NCI-H146 (cell line): Measurements from ENCODE around the gene BTN3A1.
"Not testable (repeated sequence)": the region's sequence is repeated elsewhere in the genome, so short reads cannot be mapped to it uniquely, and the experiment has no call there.

ENCODE experiments used
- DNase-seq: peaks from one replicate; lab custom pipeline; 2025; lab: John Stamatoyannopoulos, UW

Gene BTN3A1

GRCh38 chr6:26441977-26442376, 39.9 kb downstream of the BTN3A1 start:
- no peak for DNase-seq

GRCh38 chr6:26445934-26446667, 44.0 kb downstream of the BTN3A1 start:
- no peak for DNase-seq

- no peak for DNase-seq
These were observed 45.2 kb downstream of the BTN3A1 start for GRCh38 chr6:26447257-26447656.

- DNase-seq, result no peak
These were observed 48.2 kb downstream of the BTN3A1 start for GRCh38 chr6:26450240-26450639.

- DNase-seq, result no peak
These were observed 50.7 kb downstream of the BTN3A1 start for GRCh38 chr6:26452631-26453235.

GRCh38 chr6:26454631-26455030, 52.6 kb downstream of the BTN3A1 start:
- DNase-seq, result no peak

DNA sequence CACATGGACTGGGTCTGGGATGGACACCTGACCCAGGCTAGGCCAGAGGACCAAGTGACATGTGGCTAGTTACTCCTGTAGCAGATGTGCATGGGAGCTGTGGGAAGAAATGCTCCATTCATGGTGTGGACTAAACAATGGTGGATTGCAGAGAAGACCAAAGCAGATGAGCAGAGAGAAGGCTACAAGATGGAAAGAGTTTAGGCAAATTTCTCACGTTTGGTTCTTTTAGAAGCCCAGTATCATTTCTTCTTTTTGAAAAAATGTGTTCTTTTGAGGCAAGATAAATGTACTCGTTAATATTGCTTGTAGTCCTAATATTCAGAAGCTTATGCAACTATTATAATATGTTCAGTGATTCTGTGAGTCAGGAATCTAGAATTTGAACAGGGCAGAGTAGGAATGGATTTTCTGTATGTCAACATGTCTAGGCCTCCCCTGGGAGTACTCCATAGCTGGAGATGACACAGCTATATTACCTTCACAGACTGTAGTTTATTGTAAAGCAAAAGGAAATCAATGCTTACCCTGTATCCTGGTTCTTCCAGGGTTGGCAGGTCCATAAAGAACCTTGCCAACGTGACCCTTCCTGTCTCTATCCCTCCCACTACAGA, 53.4 kb downstream of the BTN3A1 start:
- no peak for DNase-seq

GRCh38 chr6:26457264-26457805, 55.3 kb downstream of the BTN3A1 start:
- peak; percentile 40 for DNase-seq

DNA sequence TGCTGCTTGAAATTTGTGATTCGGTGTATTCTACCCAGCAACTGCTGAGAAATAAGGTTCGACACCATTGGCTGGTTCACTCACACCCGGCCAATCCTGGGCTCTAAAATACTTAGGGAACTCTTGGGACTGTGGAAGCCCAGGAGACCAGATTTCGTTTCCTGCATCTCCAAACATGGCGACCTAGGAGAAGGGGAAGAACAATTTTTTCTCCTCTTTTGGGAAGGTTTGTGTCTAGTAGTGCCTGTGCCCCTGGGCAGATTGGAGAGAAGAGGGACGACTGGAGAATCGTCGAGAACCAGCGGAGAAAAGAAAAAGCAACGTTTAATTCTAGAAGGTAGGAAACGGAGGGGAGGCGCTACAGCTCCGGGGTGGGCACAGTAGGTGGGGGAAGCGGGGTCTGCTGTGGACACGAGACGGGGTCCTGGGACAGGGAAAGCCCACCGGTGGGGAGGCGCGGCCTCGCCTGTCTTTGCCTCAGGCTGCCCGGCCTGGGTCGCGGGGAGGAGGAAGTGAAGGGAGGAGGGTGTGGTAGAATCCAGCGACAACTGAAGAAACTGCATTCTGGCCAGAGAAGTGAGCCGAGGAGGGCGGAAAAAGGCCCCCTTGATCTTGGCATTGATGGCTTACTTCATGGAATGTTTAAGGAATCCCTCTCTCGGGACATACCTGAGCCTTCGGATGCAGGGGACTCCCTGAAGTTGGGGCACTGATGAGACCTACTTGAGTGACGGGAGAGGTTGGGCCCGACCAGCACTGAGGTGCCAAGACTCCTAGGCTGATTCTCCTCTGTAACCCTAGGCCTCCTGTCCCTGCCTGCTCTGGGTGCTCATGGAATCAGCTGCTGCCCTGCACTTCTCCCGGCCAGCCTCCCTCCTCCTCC, 56.0 kb downstream of the BTN3A1 start, which contains the start of gene BTN2A1:
TSS of gene BTN2A1 (plus strand) at position 150 of the 883 bp plus-strand sequence. CDS start at position 832, 682 bp downstream.
- DNase-seq, result peak; percentile 86

DNA sequence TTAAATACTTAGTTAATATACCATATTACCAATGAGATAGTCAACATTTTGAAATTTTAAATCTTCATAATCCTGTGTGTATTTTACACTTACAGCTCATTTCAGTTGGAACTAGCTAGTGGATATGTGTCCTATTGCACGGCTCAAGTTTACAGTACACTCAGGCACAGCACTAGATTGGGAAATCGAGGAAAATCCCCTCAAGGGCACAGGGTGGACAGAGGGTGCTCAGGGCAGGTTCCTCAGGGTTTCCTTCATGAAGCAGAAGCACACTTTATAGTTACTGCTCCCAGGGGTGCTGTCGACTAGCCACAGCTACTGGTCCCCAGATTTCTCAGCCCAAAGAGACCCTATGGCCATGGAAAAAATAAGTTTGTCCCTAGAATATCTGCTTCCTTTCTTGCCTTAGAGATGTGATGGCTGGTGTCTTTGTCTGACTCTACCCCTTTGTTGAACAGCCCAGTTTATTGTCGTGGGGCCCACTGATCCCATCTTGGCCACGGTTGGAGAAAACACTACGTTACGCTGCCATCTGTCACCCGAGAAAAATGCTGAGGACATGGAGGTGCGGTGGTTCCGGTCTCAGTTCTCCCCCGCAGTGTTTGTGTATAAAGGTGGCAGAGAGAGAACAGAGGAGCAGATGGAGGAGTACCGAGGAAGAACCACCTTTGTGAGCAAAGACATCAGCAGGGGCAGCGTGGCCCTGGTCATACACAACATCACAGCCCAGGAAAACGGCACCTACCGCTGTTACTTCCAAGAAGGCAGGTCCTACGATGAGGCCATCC, 57.1 kb downstream of the BTN3A1 start:
- no peak for DNase-seq

DNA sequence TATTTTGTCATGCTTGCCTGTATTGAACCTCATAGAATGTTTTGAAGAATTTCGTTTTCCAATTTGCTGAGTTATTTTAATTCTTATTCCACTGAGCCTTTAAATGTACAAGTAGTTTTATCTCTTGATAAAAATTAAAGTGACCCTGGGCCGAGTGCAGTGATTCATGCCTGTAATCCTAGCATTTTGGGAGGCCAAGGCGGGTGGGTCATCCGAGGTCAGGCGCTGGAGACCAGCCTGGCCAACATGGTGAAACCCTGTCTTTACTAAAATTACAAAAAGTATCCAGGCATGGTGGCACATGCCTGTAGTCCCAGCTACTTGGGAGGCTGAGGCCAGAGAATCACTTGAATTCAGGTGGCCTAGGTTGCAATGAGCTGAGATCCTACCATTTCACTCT, 59.3 kb downstream of the BTN3A1 start:
- DNase-seq, result not testable (repeated sequence)

- DNase-seq, result no peak
These were observed 61.9 kb downstream of the BTN3A1 start for GRCh38 chr6:26464014-26464413.

DNA sequence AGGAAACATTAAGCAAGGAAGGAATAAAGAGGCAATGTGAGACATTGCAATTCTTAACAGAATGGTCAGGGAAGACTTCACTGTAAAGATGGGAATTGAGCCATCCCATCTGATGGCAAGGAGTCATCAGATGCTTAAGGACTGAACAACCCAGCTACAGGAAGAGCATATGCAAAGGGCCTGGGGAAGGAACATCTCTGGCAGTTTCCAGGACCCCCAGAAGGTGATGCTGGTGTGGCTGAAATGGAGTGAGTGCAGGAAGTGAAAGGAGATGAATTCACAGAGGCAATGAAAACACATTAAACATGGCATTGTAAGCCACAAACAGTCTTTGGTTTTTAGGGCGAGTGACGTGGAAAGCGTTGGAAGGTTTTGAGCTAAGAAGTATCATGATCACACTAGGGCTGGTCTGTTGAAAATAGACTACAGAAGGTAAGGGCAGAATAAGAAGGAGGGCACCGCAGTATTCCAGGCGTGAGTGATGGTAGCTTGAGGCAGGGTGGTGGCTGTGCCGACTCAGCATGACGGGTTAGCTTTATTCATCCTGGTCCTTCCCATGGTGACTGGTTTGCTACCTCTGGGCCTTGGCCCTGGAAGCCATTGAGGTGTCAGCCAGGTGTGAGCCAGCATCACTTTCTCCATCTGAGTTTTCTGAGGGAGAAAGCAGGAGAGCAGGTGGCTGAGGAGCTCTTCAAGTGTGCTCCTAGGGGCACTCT, 62.5 kb downstream of the BTN3A1 start:
- DNase-seq, result no peak
